Hepatocyte (in vitro differentiated cells): ENCODE data around the gene PRKCA. TPM values are rescaled to one million over a fixed set of nuclear protein-coding genes. Genes with fewer than 3 reads are reported as not detected.

ENCODE experiments used
- DNase-seq: peaks from one replicate; pipeline ENCODE4 v3.0.0-alpha.2; 2016; ENCODE audit warnings: low spot score
- H2AFZ ChIP-seq: fragments of 200-600 bp; sonication (generic); 2 replicates; pipeline ENCODE4 v1.6.0; 2016; ENCODE audit warnings: antibody characterized with exemption, mild to moderate bottlenecking
- H3K27ac ChIP-seq: fragments of 200-600 bp; sonication (generic); 2 replicates; pipeline ENCODE4 v1.5.1; 2016; ENCODE audit warnings: mild to moderate bottlenecking
- H3K27me3 ChIP-seq: fragments of 200-600 bp; sonication (generic); 2 replicates; pipeline ENCODE4 v1.6.1; 2016
- H3K36me3 ChIP-seq: fragments of 200-600 bp; sonication (generic); replicated peaks from 2 replicates; pipeline ENCODE4 v1.5.1; 2016; ENCODE audit warnings: low read depth; ENCODE audit not compliant: insufficient read depth
- H3K4me1 ChIP-seq: fragments of 200-600 bp; sonication (generic); 2 replicates; pipeline ENCODE4 v1.5.1; 2016; ENCODE audit warnings: mild to moderate bottlenecking, moderate library complexity; ENCODE audit not compliant: insufficient read depth
- H3K4me2 ChIP-seq: fragments of 200-600 bp; sonication (generic); 2 replicates; pipeline ENCODE4 v1.6.0; 2016
- H3K4me3 ChIP-seq: fragments of 200-600 bp; sonication (generic); 2 replicates; pipeline ENCODE4 v1.5.1; 2016; ENCODE audit warnings: mild to moderate bottlenecking
- H3K79me2 ChIP-seq: fragments of 200-600 bp; sonication (generic); 2 replicates; pipeline ENCODE4 v1.6.0; 2017; ENCODE audit warnings: mild to moderate bottlenecking
- H3K9me2 ChIP-seq: fragments of 200-600 bp; sonication (generic); replicated peaks from 2 replicates; pipeline ENCODE4 v1.6.0; 2017; ENCODE audit warnings: mild to moderate bottlenecking; ENCODE audit not compliant: insufficient read depth
- H3K9me3 ChIP-seq: fragments of 200-600 bp; sonication (generic); 2 replicates; pipeline ENCODE4 v1.5.1; 2016; ENCODE audit warnings: low read depth, mild to moderate bottlenecking
- H4K20me1 ChIP-seq: fragments of 200-600 bp; sonication (generic); 2 replicates; pipeline ENCODE4 v1.6.0; 2016; ENCODE audit warnings: mild to moderate bottlenecking; ENCODE audit not compliant: insufficient read depth, poor library complexity, severe bottlenecking
- CTCF ChIP-seq: fragments of 200-600 bp; sonication (generic); IDR thresholded peaks from 2 replicates; pipeline ENCODE4 v1.5.1; 2016; ENCODE audit warnings: antibody characterized with exemption, mild to moderate bottlenecking; ENCODE audit not compliant: poor library complexity
- EZH2 ChIP-seq: fragments of 200-600 bp; sonication (generic); IDR thresholded peaks from 2 replicates; pipeline ENCODE4 v1.6.1; 2016; ENCODE audit warnings: antibody characterized with exemption, mild to moderate bottlenecking, borderline replicate concordance
- EZH2phosphoT487 ChIP-seq: fragments of 200-600 bp; sonication (generic); IDR thresholded peaks from one replicate; pipeline ENCODE4 v1.6.1; 2018; ENCODE audit warnings: antibody characterized with exemption, mild to moderate bottlenecking, low read depth, moderate library complexity; ENCODE audit not compliant: unreplicated experiment, severe bottlenecking
- WGBS: methylation state at CpG from one replicate; pipeline ENCODE4 v1.1.6; 2016; ENCODE audit warnings: low lambda C conversion rate; ENCODE audit errors: missing lambda C conversion rate; 5-methylcytosine and 5-hydroxymethylcytosine counted together
- polyA plus RNA-seq: library from polyadenylated mRNA; unstranded; fragments of >200 nt; fragmentation: Nextera tagmentation; extraction: Ambion mirVana; gene quantifications from 2 replicates; pipeline ENCODE4 v1.2.1, GENCODE V29; 2016
- total RNA-seq: library from RNA; depleted of rRNA; stranded (reverse); fragments of >200 nt; gene quantifications from 2 replicates; pipeline ENCODE4 v1.2.3, GENCODE V29; 2014

The PRKCA gene
- total and polyA plus RNA-seq, 2 experiments from 2014 or later = 5.9 to 18.5 TPM

- H3K4me3 ChIP-seq = no peak overlapping the region
- 96% methylated on average over 3 of the region's 3 CpGs for WGBS
- H3K36me3 ChIP-seq = no peaks in the 10 kb centered on the region
Observed at GRCh38 chr17:66557200-66557599, 254.8 kb downstream of the PRKCA start.

GRCh38 chr17:66557886-66558285 lies 255.5 kb downstream of the PRKCA start:
- Histone ChIP-seq H3K27me3 (no peaks in the 10 kb centered on the region), H2AFZ (no peak overlapping the region), H3K4me3 (no peak overlapping the region), H3K9me2 (no peaks in the 10 kb centered on the region), H3K79me2 (no peaks in the 10 kb centered on the region), H3K9me3 (no peaks in the 10 kb centered on the region), H3K4me2 (no peak overlapping the region), H4K20me1 (no peaks in the 10 kb centered on the region), H3K36me3 (no peaks in the 10 kb centered on the region), H3K27ac (no peak overlapping the region), H3K4me1 (no peaks in the 10 kb centered on the region)
- 68% methylated on average over 8 of the region's 8 CpGs for WGBS
- TF ChIP-seq EZH2phosphoT487 (no peak), EZH2 (no peak), CTCF (no peak)
- no peak for DNase-seq

More at GRCh38 chr17:66557200-66557599, 254.8 kb downstream of the PRKCA start:
- H3K4me1 ChIP-seq = no peaks in the 10 kb centered on the region
- no peak overlapping the region for H2AFZ ChIP-seq
- no peaks in the 10 kb centered on the region for H3K9me3 ChIP-seq
- H3K27ac ChIP-seq = no peak overlapping the region
- TF ChIP-seq EZH2 (no peak), EZH2phosphoT487 (no peak), CTCF (no peak)
- H4K20me1 ChIP-seq = no peaks in the 10 kb centered on the region
- H3K4me2 ChIP-seq = no peak overlapping the region
- DNase-seq = no peak
- no peaks in the 10 kb centered on the region for H3K27me3 ChIP-seq
- no peaks in the 10 kb centered on the region for H3K79me2 ChIP-seq
- H3K9me2 ChIP-seq = no peaks in the 10 kb centered on the region

GRCh38 chr17:66560691-66561090 lies 258.3 kb downstream of the PRKCA start:
- H3K36me3 ChIP-seq = no peaks in the 10 kb centered on the region
- H4K20me1 ChIP-seq = no peaks in the 10 kb centered on the region
- WGBS = 95% methylated on average over 7 of the region's 7 CpGs
- H3K9me2 ChIP-seq = no peaks in the 10 kb centered on the region
- H3K79me2 ChIP-seq = no peaks in the 10 kb centered on the region
- no peak for DNase-seq
- no peak overlapping the region for H3K4me2 ChIP-seq
- no peak overlapping the region for H2AFZ ChIP-seq
- H3K4me3 ChIP-seq = no peak overlapping the region
- no peaks in the 10 kb centered on the region for H3K4me1 ChIP-seq
- no peaks in the 10 kb centered on the region for H3K27me3 ChIP-seq
- no peaks in the 10 kb centered on the region for H3K9me3 ChIP-seq
- TF ChIP-seq CTCF (no peak), EZH2 (no peak), EZH2phosphoT487 (no peak)
- no peak overlapping the region for H3K27ac ChIP-seq

- Histone ChIP-seq H3K4me1 (no peaks in the 10 kb centered on the region), H2AFZ (no peak overlapping the region), H3K79me2 (no peaks in the 10 kb centered on the region), H3K27me3 (no peaks in the 10 kb centered on the region), H3K4me2 (no peak overlapping the region), H3K4me3 (no peak overlapping the region), H3K36me3 (no peaks in the 10 kb centered on the region), H3K9me2 (no peaks in the 10 kb centered on the region), H3K27ac (no peak overlapping the region), H3K9me3 (no peaks in the 10 kb centered on the region), H4K20me1 (no peaks in the 10 kb centered on the region)
- DNase-seq = no peak
- no peak for TF ChIP-seq EZH2phosphoT487
- no peak for TF ChIP-seq EZH2
- TF ChIP-seq CTCF = no peak
Observed at GRCh38 chr17:66562119-66562518, 259.7 kb downstream of the PRKCA start.
